CD8-positive, alpha-beta memory T cell (primary cell): ENCODE measurements around the gene TMEM176A. TPM values are rescaled to one million over a fixed set of nuclear protein-coding genes. Genes with fewer than 3 reads are reported as not detected.
"Not testable (repeated sequence)": the region's sequence is repeated elsewhere in the genome, so short reads cannot be mapped to it uniquely, and the experiment has no call there.

Source experiments
- CTCF ChIA-PET: fragments of 350-600 bp; sonication (Branson Sonifier 250); formaldehyde crosslinking; loops from one replicate; lab custom pipeline; 2021; ENCODE audit warnings: antibody characterized with exemption; lab: Charles Lee
- POLR2A ChIA-PET: fragments of 350-600 bp; sonication (Branson Sonifier 250); formaldehyde crosslinking; loops from one replicate; lab custom pipeline; 2021; ENCODE audit warnings: antibody characterized with exemption; lab: Charles Lee
- DNase-seq, 5 donors: peaks; one replicate each; pipeline versions ENCODE4 v3.0.0 to v3.0.0-alpha.2; 2020 to 2022; ENCODE audit warnings: mixed read lengths in 1 of 5
- H3K27ac ChIP-seq: one replicate; pipeline ENCODE4 v1.7.0; 2013; ENCODE audit warnings: low read depth, mild to moderate bottlenecking, low read length, moderate library complexity
- H3K27me3 ChIP-seq: 2 replicates; pipeline ENCODE4 v1.7.0; 2013; ENCODE audit warnings: low read length, mild to moderate bottlenecking; ENCODE audit not compliant: insufficient read depth, poor library complexity, severe bottlenecking
- H3K36me3 ChIP-seq: 2 replicates; pipeline ENCODE4 v1.7.0; 2013; ENCODE audit warnings: mild to moderate bottlenecking, low read length, moderate library complexity; ENCODE audit not compliant: insufficient read depth
- H3K4me1 ChIP-seq: 2 replicates; pipeline ENCODE4 v1.7.0; 2013; ENCODE audit warnings: mild to moderate bottlenecking, low read length, moderate library complexity; ENCODE audit not compliant: insufficient read depth
- H3K4me3 ChIP-seq: 2 replicates; pipeline ENCODE4 v1.7.0; 2013; ENCODE audit warnings: mild to moderate bottlenecking, low read length
- H3K9me3 ChIP-seq: 2 replicates; pipeline ENCODE4 v1.7.0; 2013; ENCODE audit warnings: mild to moderate bottlenecking, low read length
- H3K27ac Mint-ChIP-seq, 8 donors: one replicate each; pipeline ENCODE4 v1.8.0; 2020 to 2021; ENCODE audit warnings: mixed read lengths in 8 of 8, mild to moderate bottlenecking in 6 of 8, inconsistent platforms in 3 of 8, moderate library complexity in 3 of 8
- H3K27me3 Mint-ChIP-seq, 2 donors: one replicate each; pipeline ENCODE4 v1.8.0; 2020 to 2021; ENCODE audit warnings: mixed read lengths in 2 of 2, mild to moderate bottlenecking in 1 of 2, moderate library complexity in 1 of 2
- H3K36me3 Mint-ChIP-seq, 3 donors: one replicate each; pipeline ENCODE4 v1.8.0; 2020 to 2021; ENCODE audit warnings: mixed read lengths in 3 of 3, inconsistent platforms in 1 of 3, mild to moderate bottlenecking in 1 of 3
- H3K4me1 Mint-ChIP-seq, 3 donors: one replicate each; pipeline ENCODE4 v1.8.0; 2020 to 2021; ENCODE audit warnings: mixed read lengths in 3 of 3, inconsistent platforms in 1 of 3, mild to moderate bottlenecking in 1 of 3
- H3K4me3 Mint-ChIP-seq, 7 donors: one replicate each; pipeline ENCODE4 v1.8.0; 2020 to 2021; ENCODE audit warnings: mixed read lengths in 7 of 7, mild to moderate bottlenecking in 6 of 7, moderate library complexity in 4 of 7, inconsistent platforms in 2 of 7
- H3K9me3 Mint-ChIP-seq, 5 donors: one replicate each; pipeline ENCODE4 v1.8.0; 2020 to 2022; ENCODE audit warnings: mixed read lengths in 5 of 5, mild to moderate bottlenecking in 3 of 5, moderate library complexity in 2 of 5, inconsistent platforms in 1 of 5
- polyA plus RNA-seq: library from polyadenylated mRNA; unstranded; fragments of 300-500 nt; fragmentation: Illumina TruSeq; gene quantifications from one replicate; pipeline ENCODE4 v1.2.3, GENCODE V29; 2021
- total RNA-seq, 2 experiments: library from RNA; stranded (reverse); gene quantifications; one replicate each; pipeline ENCODE4 v1.2.3, GENCODE V29; 2021

TMEM176A gene
- total and polyA plus RNA-seq, 3 experiments from 2014 or later, result 0.26 TPM; not detected in 2

DNA sequence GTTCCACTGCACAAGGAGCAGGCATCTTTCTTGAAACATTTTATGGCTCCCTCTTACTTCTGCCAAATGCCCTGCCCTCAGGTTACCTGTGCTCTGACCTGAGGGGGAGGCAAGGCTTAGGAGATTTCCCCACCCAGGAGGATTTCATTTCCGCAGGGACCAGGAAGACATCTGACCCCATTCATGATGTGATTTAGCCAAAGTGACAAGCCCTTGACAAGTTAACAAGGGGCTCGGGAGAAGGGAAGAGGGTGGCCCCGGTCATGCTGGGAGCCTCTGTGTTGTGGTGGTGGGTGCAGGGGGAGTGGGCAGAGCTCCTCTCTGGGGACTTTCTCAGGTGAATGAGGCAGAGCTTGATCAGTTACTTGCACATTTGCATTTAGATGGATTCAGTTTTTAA lies 44.4 kb upstream of the TMEM176A start:
- H3K9me3 Mint-ChIP-seq, result peaks cover 0 to 5% (median 0%) of the 10 kb centered on the region in 5 donors
- peaks cover 0 to 1% (median under 1%) of the 10 kb centered on the region in 3 donors for H3K36me3 Mint-ChIP-seq
- peak overlapping the region; percentile 10 for H3K4me3 ChIP-seq
- H3K4me1 ChIP-seq, result peaks cover 60% of the 10 kb centered on the region
- no peaks in the 10 kb centered on the region for H3K9me3 ChIP-seq
- peaks cover 0 to 3% of the 10 kb centered on the region in 2 donors for H3K27me3 Mint-ChIP-seq
- CTCF ChIA-PET, result interaction anchor here (0.8 to 3.9 kb wide), 27 partner anchors 10 to 352 kb away, joined by 3 to 60 read pairs (median 6); partner anchors contain the start of genes GIMAP2, GIMAP4, GIMAP5 and GIMAP6
- peaks cover 45 to 60% (median 60%) of the 10 kb centered on the region in 3 donors for H3K4me1 Mint-ChIP-seq
- H3K27ac Mint-ChIP-seq, result peak overlapping the region; percentile 86 to 99 (median 96)
- H3K27me3 ChIP-seq, result no peaks in the 10 kb centered on the region
- POLR2A ChIA-PET, result interaction anchor here (0.6 to 2.9 kb wide), 20 partner anchors 9 to 400 kb away, joined by 3 to 27 read pairs (median 4); partner anchors contain the start of genes GIMAP1, GIMAP4, GIMAP6 and GIMAP7
- H3K27ac ChIP-seq, result peak overlapping the region; percentile 25
- DNase-seq, result peak in 1 of 5 donors; percentile 49
- no peaks in the 10 kb centered on the region for H3K36me3 ChIP-seq
- H3K4me3 Mint-ChIP-seq, result peak overlapping the region in 6 of 7 donors; percentile 60 to 91 (median 78)

DNA sequence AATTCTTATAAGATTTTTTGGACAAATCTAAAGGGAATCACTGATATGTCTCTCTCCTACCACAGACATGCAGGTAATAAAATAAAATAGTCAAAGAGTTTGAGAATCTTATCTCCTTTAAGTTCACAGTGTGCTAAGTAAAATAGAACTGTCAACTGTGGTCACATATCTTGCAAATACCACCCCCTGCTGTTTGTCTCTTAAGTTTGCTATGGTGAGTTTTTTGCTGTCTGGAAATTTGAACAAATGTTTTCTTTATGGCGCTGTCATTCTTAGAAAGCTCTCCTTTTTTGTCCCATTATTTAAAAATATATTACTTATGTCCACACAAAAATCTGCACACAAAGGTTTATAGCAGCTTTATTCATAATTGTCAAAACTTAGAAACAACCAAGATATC lies 43.7 kb upstream of the TMEM176A start:
- H3K4me1 Mint-ChIP-seq, result peaks cover 41 to 54% (median 54%) of the 10 kb centered on the region in 3 donors
- Histone ChIP-seq H3K4me3 (no peak overlapping the region), H3K27ac (no peak overlapping the region), H3K36me3 (no peaks in the 10 kb centered on the region), H3K9me3 (no peaks in the 10 kb centered on the region), H3K4me1 (peaks cover 53% of the 10 kb centered on the region), H3K27me3 (no peaks in the 10 kb centered on the region)
- H3K9me3 Mint-ChIP-seq, result peaks cover 0 to 9% (median 4%) of the 10 kb centered on the region in 5 donors
- DNase-seq, result peak in 2 of 5 donors; percentile 54 to 68
- peak overlapping the region; percentile 86 to 99 (median 96) for H3K27ac Mint-ChIP-seq
- CTCF ChIA-PET, result interaction anchor here (0.6 to 3.9 kb wide), 16 partner anchors 15 to 352 kb away, joined by 3 to 60 read pairs (median 4); partner anchors contain the start of genes GIMAP4, GIMAP7 and GIMAP8
- peak overlapping the region in 6 of 7 donors; percentile 60 to 80 (median 76) for H3K4me3 Mint-ChIP-seq
- peaks cover 2 to 8% (median 3%) of the 10 kb centered on the region in 3 donors for H3K36me3 Mint-ChIP-seq
- peaks cover 0 to 3% of the 10 kb centered on the region in 2 donors for H3K27me3 Mint-ChIP-seq
- POLR2A ChIA-PET, result no interaction called here

DNA sequence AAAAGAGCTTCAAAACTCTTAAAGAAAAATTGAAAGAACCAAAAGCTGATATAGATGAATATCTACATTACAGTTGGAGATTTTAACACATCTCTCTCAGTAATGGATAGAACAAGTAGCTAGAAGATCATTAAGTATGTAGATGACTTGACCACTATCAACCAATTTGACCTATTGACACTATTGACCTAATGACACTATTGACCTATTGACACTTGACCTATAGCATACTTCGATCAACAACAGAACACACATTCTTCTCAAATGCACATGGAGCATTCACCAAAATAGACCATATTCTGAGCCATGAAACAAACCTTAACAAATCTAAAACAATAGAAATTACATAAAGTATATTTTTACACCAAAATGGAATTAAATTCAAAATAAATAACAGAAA lies 41.1 kb upstream of the TMEM176A start:
- POLR2A ChIA-PET, result interaction anchor here (1.0 kb wide), 1 partner anchor 311 kb away, joined by 3 read pairs; no protein-coding TSS in a partner anchor
- H3K9me3 Mint-ChIP-seq, result peaks cover 0 to 11% (median 4%) of the 10 kb centered on the region in 5 donors

DNA sequence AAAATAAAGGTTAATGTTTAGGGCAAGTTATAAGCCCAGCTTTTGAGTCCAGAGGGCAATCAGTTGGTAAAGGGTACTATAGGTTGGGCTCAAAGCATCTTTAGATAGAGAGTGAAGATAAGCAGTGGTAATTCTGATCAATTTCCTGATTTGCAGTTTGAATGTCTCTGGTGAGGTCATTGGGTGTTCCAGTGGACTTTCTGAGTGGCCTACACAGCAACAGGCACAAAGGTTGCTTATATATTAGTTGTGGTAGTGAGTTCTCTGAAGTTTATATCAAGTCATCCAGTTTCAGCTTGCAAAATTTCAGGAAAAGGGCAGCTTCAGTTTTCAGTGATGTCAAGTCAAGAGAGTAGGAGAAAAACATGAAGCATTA lies 34.2 kb upstream of the TMEM176A start:
- no peaks in the 10 kb centered on the region for H3K4me1 Mint-ChIP-seq
- H3K9me3 ChIP-seq, result no peaks in the 10 kb centered on the region
- peaks cover 1 to 6% (median 3%) of the 10 kb centered on the region in 3 donors for H3K36me3 Mint-ChIP-seq
- H3K36me3 ChIP-seq, result no peaks in the 10 kb centered on the region
- POLR2A ChIA-PET, result no interaction called here
- H3K4me3 Mint-ChIP-seq, result no peak overlapping the region
- peaks cover 0 to 6% (median 3%) of the 10 kb centered on the region in 5 donors for H3K9me3 Mint-ChIP-seq
- no peaks in the 10 kb centered on the region for H3K27me3 Mint-ChIP-seq
- H3K4me3 ChIP-seq, result no peak overlapping the region
- DNase-seq, result no peak
- CTCF ChIA-PET, result interaction anchor here (0.6 to 1.6 kb wide), 4 partner anchors 11 to 317 kb away, joined by 3 read pairs; no protein-coding TSS in a partner anchor
- no peak overlapping the region for H3K27ac ChIP-seq
- no peaks in the 10 kb centered on the region for H3K27me3 ChIP-seq
- H3K27ac Mint-ChIP-seq, result no peak overlapping the region
- H3K4me1 ChIP-seq, result no peaks in the 10 kb centered on the region

More for the DNA sequence above, 41.1 kb upstream of the TMEM176A start:
- CTCF ChIA-PET, result interaction anchor here (1.1 to 2.3 kb wide), 2 partner anchors 192 to 310 kb away, joined by 3 to 10 read pairs; no protein-coding TSS in a partner anchor
- no peak for DNase-seq
- Histone ChIP-seq H3K27ac (no peak overlapping the region), H3K36me3 (no peaks in the 10 kb centered on the region), H3K4me1 (peaks cover 27% of the 10 kb centered on the region), H3K4me3 (no peak overlapping the region), H3K27me3 (no peaks in the 10 kb centered on the region), H3K9me3 (no peaks in the 10 kb centered on the region)
- Mint-ChIP-seq H3K4me3 (no peak overlapping the region), H3K4me1 (peaks cover 26 to 30% (median 29%) of the 10 kb centered on the region in 3 donors), H3K36me3 (peaks cover 3 to 9% (median 3%) of the 10 kb centered on the region in 3 donors), H3K27ac (no peak overlapping the region), H3K27me3 (peaks cover 0 to 3% of the 10 kb centered on the region in 2 donors)

DNA sequence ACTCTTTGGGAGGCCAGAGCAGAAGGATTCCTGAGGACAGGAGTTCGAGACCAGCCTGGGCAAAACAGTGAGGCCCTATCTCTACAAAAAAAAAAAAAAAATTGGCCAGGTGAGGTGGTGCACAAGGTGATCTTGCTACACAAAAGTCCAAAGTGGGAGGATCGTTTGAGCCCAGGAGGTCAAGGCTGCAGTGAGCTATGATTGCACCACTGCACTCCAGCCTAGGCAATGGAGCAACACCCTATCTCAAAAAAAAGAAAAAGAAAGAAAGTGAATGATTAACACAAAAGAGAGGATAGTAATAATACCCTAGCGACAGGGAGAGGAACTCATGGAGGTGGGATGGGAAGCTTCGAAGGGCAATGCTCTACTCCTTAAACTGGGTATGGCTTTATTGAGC lies 30.8 kb upstream of the TMEM176A start:
- H3K9me3 Mint-ChIP-seq, result peaks cover 0 to 16% (median 12%) of the 10 kb centered on the region in 5 donors
- no peak for DNase-seq
- H3K4me3 ChIP-seq, result no peak overlapping the region
- H3K27ac Mint-ChIP-seq, result peak overlapping the region in 1 of 8 donors; percentile 62
- H3K27me3 ChIP-seq, result no peaks in the 10 kb centered on the region
- H3K36me3 ChIP-seq, result no peaks in the 10 kb centered on the region
- H3K36me3 Mint-ChIP-seq, result peaks cover 0 to 20% (median 0%) of the 10 kb centered on the region in 3 donors
- no peak overlapping the region for H3K27ac ChIP-seq
- no peaks in the 10 kb centered on the region for H3K4me1 ChIP-seq
- H3K27me3 Mint-ChIP-seq, result no peaks in the 10 kb centered on the region
- POLR2A ChIA-PET, result no interaction called here
- no peak overlapping the region for H3K4me3 Mint-ChIP-seq
- CTCF ChIA-PET, result no interaction called here
- H3K4me1 Mint-ChIP-seq, result no peaks in the 10 kb centered on the region
- no peaks in the 10 kb centered on the region for H3K9me3 ChIP-seq

DNA sequence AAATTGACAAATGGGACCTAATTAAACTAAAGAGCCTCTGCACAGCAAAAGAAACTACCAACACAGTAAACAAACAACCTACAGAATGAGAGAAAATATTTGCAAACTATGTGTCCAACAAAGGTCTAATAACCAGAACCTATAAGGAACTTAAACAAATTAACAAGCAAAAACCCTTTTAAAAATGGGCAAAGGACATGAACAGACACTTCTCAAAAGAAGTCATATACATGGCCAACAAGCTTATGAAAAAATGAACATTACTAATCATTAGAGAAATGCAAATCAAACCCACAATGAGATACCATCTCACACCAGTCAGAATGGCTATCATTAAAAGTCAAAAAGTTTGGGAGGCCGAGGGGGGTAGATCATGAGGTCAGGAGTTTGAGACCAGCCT lies 26.4 kb upstream of the TMEM176A start:
- H3K9me3 ChIP-seq, H3K4me3 ChIP-seq, POLR2A ChIA-PET, DNase-seq, H3K27ac ChIP-seq, H3K27me3 Mint-ChIP-seq, H3K4me1 ChIP-seq, H3K27me3 ChIP-seq, H3K4me3 Mint-ChIP-seq, H3K27ac Mint-ChIP-seq, H3K36me3 ChIP-seq: not testable (repeated sequence)
- H3K4me1 Mint-ChIP-seq, result peaks cover 4 to 11% (median 5%) of the 10 kb centered on the region in 3 donors
- H3K36me3 Mint-ChIP-seq, result peaks cover 0 to 24% (median 0%) of the 10 kb centered on the region in 3 donors
- CTCF ChIA-PET, result interaction anchor here (1.4 kb wide), 1 partner anchor 325 kb away, joined by 3 read pairs; no protein-coding TSS in a partner anchor
- H3K9me3 Mint-ChIP-seq, result peaks cover 0 to 16% (median 12%) of the 10 kb centered on the region in 5 donors

DNA sequence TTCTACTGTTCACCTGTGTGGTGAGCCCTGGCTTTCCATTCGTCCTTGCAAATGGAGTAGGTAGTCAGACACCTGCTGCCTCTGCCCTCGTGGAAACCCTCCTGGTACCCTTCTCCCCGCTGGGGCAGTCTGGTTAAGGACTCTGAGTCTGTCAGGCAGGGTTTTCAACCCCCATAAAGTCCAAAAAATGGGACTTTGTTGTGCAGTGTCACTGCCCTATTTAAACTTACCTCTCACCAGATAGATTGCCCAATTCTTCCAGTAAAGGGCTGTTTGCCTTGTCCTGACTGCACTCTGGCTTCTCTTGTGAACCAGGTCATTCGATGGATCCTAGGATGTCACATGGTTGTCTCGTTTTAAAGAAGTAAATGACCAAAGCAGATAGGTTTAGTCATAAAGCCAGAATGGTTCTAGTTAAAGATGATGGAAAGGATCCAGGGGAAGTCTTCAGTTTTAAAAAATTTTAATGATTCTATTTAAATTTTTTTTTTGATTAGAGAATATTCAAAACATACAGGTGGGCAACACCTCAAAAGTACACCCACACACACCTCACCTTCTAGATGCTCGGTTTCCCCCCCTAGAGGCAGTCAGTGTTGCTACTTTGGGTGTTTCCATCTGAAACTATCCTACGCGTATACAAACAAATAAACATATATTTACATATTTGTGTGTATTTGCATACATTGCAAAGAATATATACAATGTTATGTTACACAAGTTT lies 22.4 kb upstream of the TMEM176A start:
- no peak overlapping the region for H3K27ac ChIP-seq
- H3K36me3 Mint-ChIP-seq, result peaks cover 0 to 15% (median 0%) of the 10 kb centered on the region in 3 donors
- peaks cover 0 to 14% (median 9%) of the 10 kb centered on the region in 5 donors for H3K9me3 Mint-ChIP-seq
- H3K27me3 ChIP-seq, result peaks cover 4% of the 10 kb centered on the region
- H3K9me3 ChIP-seq, result no peaks in the 10 kb centered on the region
- peaks cover 1 to 12% of the 10 kb centered on the region in 2 donors for H3K27me3 Mint-ChIP-seq
- CTCF ChIA-PET, result interaction anchor here (0.6 to 1.9 kb wide), 10 partner anchors 10 to 425 kb away, joined by 3 to 12 read pairs (median 3); no protein-coding TSS in a partner anchor
- POLR2A ChIA-PET, result no interaction called here
- H3K4me3 Mint-ChIP-seq, result no peak overlapping the region
- peaks cover 4 to 11% (median 5%) of the 10 kb centered on the region in 3 donors for H3K4me1 Mint-ChIP-seq
- H3K4me3 ChIP-seq, result no peak overlapping the region
- DNase-seq, result no peak
- peaks cover 5% of the 10 kb centered on the region for H3K4me1 ChIP-seq
- H3K27ac Mint-ChIP-seq, result peak overlapping the region in 1 of 8 donors; percentile 51
- H3K36me3 ChIP-seq, result no peaks in the 10 kb centered on the region
